ENCODE measurements around the gene MYL12B. TPM values are rescaled to one million over a fixed set of nuclear protein-coding genes. Genes with fewer than 3 reads are reported as not detected.

Gene MYL12B
- total RNA-seq, 1 experiment from 2014 or later = 166 TPM

GRCh38 chr18:3223356-3223755, 38.6 kb upstream of the MYL12B start:
- Mint-ChIP-seq H3K4me3 (no peak overlapping the region), H3K36me3 (ENCODE audit: insufficient read depth in 1 of 3, low read depth in 3 of 3) (no peaks in the 10 kb centered on the region; a peak in 1 of 7 replicates), H3K27ac (no peak overlapping the region), H3K4me1 (peaks cover 11 to 13% of the 10 kb centered on the region in 2 experiments), H3K27me3 (ENCODE audit: low read depth) (no peaks in the 10 kb centered on the region; the same call in 1 of the 2 replicates), H3K9me3 (no peaks in the 10 kb centered on the region)
- H2BK20ac ChIP-seq (ENCODE audit: low read depth, low read length, poor library complexity, severe bottlenecking) = no peak overlapping the region
- H2AK5ac ChIP-seq (ENCODE audit: insufficient read length, low read length) = no peak overlapping the region
- no peaks in the 10 kb centered on the region for H3K27me3 ChIP-seq (ENCODE audit: insufficient read depth, low read length)
- H3K79me1 ChIP-seq (ENCODE audit: insufficient read depth, low read depth, low read length, poor library complexity, severe bottlenecking) = no peaks in the 10 kb centered on the region
- H3K4ac ChIP-seq (ENCODE audit: low read depth, low read length) = no peak overlapping the region
- no peak overlapping the region for H3K23ac ChIP-seq (ENCODE audit: insufficient read length, low read depth, low read length)
- WGBS (ENCODE audit: extremely low coverage, insufficient read length, low lambda C conversion rate) = no CpG with 5 or more reads among the region's 1 CpG
- H2BK12ac ChIP-seq (ENCODE audit: insufficient read length, low read depth, low read length) = no peak overlapping the region
- H2BK15ac ChIP-seq (ENCODE audit: low read depth, low read length) = no peak overlapping the region
- H2BK120ac ChIP-seq (ENCODE audit: low read depth, low read length, poor library complexity, severe bottlenecking) = no peak overlapping the region
- H2BK5ac ChIP-seq (ENCODE audit: insufficient read length, low read length) = no peak overlapping the region
- H3K9ac ChIP-seq (ENCODE audit: extremely low read depth, insufficient read length, low read length) = no peak overlapping the region
- no peak overlapping the region for H3K18ac ChIP-seq (ENCODE audit: insufficient read length, low read depth, low read length)
- no peak overlapping the region for H3T11ph ChIP-seq (ENCODE audit: low read length)
- no peaks in the 10 kb centered on the region for H3K4me1 ChIP-seq (ENCODE audit: insufficient read depth, low read length)
- DNase-seq = no peak
- H3K9me3 ChIP-seq (ENCODE audit: control insufficient read depth, low read depth, low read length) = no peaks in the 10 kb centered on the region
- no peak overlapping the region for H4K5ac ChIP-seq (ENCODE audit: insufficient read length, low read depth, low read length)
- no peaks in the 10 kb centered on the region for H3K79me2 ChIP-seq (ENCODE audit: insufficient read depth, low read length)
- no peak overlapping the region for H4K91ac ChIP-seq (ENCODE audit: insufficient read length, low read depth, low read length)
- no peak overlapping the region for H3K14ac ChIP-seq (ENCODE audit: insufficient read depth, low read length)
- no peak overlapping the region for H3K27ac ChIP-seq (ENCODE audit: insufficient read length, low read depth, low read length)
- H2AFZ ChIP-seq (ENCODE audit: low read length) = no peak overlapping the region
- no peaks in the 10 kb centered on the region for H4K20me1 ChIP-seq (ENCODE audit: control insufficient read depth, insufficient read depth, insufficient read length)
- H3K4me2 ChIP-seq (ENCODE audit: insufficient read depth, insufficient read length, low read length) = no peak overlapping the region
- H4K8ac ChIP-seq (replicated peaks; ENCODE audit: insufficient read length, low read depth, low read length) = no peak overlapping the region
- no peak for TF ChIP-seq CTCF (conservative IDR thresholded peaks at IDR 0.05)
- no peak overlapping the region for H3K56ac ChIP-seq (ENCODE audit: insufficient read length, low read depth, low read length)
- no peaks in the 10 kb centered on the region for H3K23me2 ChIP-seq (ENCODE audit: insufficient read length, low read depth, low read length, poor library complexity, severe bottlenecking)

Measured in H9 (cell line).